Tibial artery (tissue), 4 donors: Measurements from ENCODE around the gene CYP19A1.

Source experiments
- DNase-seq, 2 donors: peaks; one replicate each; pipeline ENCODE4 v3.0.0-alpha.2; 2019
- H3K27ac ChIP-seq, 2 donors: fragments of 200-600 bp; sonication (generic) in 1 of 2; 1 replicate in 1 of 2; 2 replicates in 1 of 2; pipeline ENCODE4 v1.5.1; 2018 to 2019; ENCODE audit warnings: mild to moderate bottlenecking in 1 of 2
- H3K27me3 ChIP-seq, 2 donors: fragments of 200-600 bp; sonication (generic) in 1 of 2; one replicate each; pipeline versions ENCODE4 v1.5.1 to v1.6.0; 2016 to 2019
- H3K36me3 ChIP-seq, 3 donors: fragments of 200-600 bp; sonication (generic) in 2 of 3; one replicate each; pipeline ENCODE4 v1.5.1; 2016 to 2019; ENCODE audit warnings: mild to moderate bottlenecking in 2 of 3
- H3K4me1 ChIP-seq, 4 donors: fragments of 200-600 bp; sonication (generic) in 2 of 4; 1 replicate in 3 of 4; 2 replicates in 1 of 4; pipeline ENCODE4 v1.5.1; 2016 to 2019
- H3K4me3 ChIP-seq, 2 donors: fragments of 200-600 bp; sonication (generic) in 1 of 2; 1 replicate in 1 of 2; 2 replicates in 1 of 2; pipeline ENCODE4 v1.5.1; 2018 to 2019; ENCODE audit warnings: mild to moderate bottlenecking in 2 of 2
- H3K9me3 ChIP-seq, 3 donors: fragments of 200-600 bp; sonication (generic) in 1 of 3; one replicate each; pipeline ENCODE4 v1.5.1; 2016 to 2019
- intact Hi-C: fragments of 100-400 bp; cut with DNase I; formaldehyde crosslinking; loops from one replicate; pipeline ENCODE4 v1.15.0; 2023; ENCODE audit warnings: low total_unique reads
- TF ChIP-seq, protein P1 (sequence below), 2 experiments: fragments of 200-600 bp in 1 of 2; fragments of 450-650 bp in 1 of 2; IDR thresholded peaks; one replicate each; pipeline ENCODE4 v1.5.1; 2017 to 2019; ENCODE audit warnings: antibody characterized with exemption in 2 of 2, mild to moderate bottlenecking in 1 of 2, moderate library complexity in 1 of 2

CYP19A1 gene

DNA sequence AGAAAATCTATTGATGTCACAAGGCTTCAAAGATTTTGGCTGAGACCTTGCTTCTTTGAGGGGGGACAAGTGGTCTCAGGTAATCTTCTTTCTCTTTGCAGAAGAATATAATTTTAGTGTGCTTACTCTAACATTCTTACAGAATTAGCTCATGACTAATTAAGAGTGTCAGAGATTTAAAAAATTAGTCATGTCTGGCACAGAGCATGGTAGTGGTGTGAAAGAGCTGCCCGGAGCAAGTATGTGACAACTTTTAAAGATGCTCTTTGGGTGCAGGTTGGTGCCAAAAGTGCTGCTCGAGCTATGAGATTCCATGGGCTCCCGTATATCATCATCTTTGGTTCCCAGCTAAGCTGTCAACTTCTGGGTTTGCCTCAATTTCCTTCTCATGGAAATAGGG, 31.1 kb downstream of the CYP19A1 start:
- TF ChIP-seq, protein P1, sequence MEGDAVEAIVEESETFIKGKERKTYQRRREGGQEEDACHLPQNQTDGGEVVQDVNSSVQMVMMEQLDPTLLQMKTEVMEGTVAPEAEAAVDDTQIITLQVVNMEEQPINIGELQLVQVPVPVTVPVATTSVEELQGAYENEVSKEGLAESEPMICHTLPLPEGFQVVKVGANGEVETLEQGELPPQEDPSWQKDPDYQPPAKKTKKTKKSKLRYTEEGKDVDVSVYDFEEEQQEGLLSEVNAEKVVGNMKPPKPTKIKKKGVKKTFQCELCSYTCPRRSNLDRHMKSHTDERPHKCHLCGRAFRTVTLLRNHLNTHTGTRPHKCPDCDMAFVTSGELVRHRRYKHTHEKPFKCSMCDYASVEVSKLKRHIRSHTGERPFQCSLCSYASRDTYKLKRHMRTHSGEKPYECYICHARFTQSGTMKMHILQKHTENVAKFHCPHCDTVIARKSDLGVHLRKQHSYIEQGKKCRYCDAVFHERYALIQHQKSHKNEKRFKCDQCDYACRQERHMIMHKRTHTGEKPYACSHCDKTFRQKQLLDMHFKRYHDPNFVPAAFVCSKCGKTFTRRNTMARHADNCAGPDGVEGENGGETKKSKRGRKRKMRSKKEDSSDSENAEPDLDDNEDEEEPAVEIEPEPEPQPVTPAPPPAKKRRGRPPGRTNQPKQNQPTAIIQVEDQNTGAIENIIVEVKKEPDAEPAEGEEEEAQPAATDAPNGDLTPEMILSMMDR (IDR thresholded peaks at IDR 0.05): no peak
- H3K27me3 ChIP-seq: no peaks in the 10 kb centered on the region
- no peaks in the 10 kb centered on the region for H3K9me3 ChIP-seq
- no peak overlapping the region for H3K27ac ChIP-seq
- no peaks in the 10 kb centered on the region for H3K36me3 ChIP-seq
- peaks cover 0 to 30% (median under 1%) of the 10 kb centered on the region in 4 donors for H3K4me1 ChIP-seq
- H3K4me3 ChIP-seq: no peak overlapping the region
- intact Hi-C loops: no loop called here
- no peak for DNase-seq

DNA sequence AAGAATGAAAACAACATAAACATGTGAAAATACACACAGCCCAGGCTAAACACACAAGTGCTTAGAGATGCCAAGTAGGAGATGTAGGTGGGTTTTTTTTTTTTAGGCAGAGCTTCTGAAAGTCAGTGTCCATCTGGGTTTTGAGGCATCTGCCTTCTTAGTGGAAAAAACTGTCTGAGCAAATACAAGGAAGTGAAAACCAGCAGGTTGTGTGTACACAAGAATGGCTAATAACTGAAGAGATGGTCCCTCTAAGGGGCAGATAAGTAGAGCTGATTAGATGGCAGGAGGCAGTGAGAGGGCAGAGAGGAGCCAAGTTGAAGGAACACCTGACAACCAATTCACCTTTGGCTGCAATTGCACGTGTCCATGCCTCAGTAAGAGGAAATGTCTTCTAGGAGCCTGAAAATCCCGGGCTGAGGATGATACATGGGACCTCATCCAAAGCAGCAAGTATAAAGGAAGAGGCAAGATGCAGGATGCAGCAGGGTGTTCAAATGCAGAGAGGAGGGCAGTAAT, 34.9 kb downstream of the CYP19A1 start:
- Histone ChIP-seq H3K4me1 (peaks cover 0 to 17% (median 9%) of the 10 kb centered on the region in 4 donors), H3K27me3 (no peaks in the 10 kb centered on the region), H3K36me3 (no peaks in the 10 kb centered on the region), H3K27ac (no peak overlapping the region), H3K4me3 (no peak overlapping the region), H3K9me3 (no peaks in the 10 kb centered on the region)
- TF ChIP-seq, protein P1 (IDR thresholded peaks at IDR 0.05): no peak
- no peak for DNase-seq
- intact Hi-C loops: no loop called here

DNA sequence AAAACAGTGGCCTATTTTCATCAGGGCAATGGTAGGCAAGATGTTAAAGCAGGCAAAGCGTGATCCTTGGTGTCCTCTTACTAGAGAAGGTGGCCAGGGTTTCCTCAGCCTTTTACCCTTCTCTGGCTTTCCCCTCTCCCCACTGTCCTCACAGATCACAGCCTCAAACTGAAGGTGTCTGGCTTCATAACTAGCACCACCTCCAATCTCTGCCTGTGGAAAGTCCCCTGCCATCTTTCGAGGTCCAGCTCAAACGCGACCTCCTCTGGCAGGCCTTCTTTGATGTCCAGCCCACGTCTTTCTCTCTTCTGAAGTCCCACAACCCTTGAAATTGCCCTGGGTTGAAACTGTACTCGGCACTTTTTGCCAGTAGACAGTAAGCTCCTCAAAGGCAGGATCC, 35.9 kb downstream of the CYP19A1 start:
- Histone ChIP-seq H3K36me3 (no peaks in the 10 kb centered on the region), H3K4me1 (peaks cover 0 to 20% (median 12%) of the 10 kb centered on the region in 4 donors), H3K27me3 (no peaks in the 10 kb centered on the region), H3K4me3 (no peak overlapping the region), H3K27ac (no peak overlapping the region), H3K9me3 (no peaks in the 10 kb centered on the region)
- DNase-seq: no peak
- TF ChIP-seq, protein P1 (IDR thresholded peaks at IDR 0.05): no peak
- intact Hi-C loops: no loop called here

DNA sequence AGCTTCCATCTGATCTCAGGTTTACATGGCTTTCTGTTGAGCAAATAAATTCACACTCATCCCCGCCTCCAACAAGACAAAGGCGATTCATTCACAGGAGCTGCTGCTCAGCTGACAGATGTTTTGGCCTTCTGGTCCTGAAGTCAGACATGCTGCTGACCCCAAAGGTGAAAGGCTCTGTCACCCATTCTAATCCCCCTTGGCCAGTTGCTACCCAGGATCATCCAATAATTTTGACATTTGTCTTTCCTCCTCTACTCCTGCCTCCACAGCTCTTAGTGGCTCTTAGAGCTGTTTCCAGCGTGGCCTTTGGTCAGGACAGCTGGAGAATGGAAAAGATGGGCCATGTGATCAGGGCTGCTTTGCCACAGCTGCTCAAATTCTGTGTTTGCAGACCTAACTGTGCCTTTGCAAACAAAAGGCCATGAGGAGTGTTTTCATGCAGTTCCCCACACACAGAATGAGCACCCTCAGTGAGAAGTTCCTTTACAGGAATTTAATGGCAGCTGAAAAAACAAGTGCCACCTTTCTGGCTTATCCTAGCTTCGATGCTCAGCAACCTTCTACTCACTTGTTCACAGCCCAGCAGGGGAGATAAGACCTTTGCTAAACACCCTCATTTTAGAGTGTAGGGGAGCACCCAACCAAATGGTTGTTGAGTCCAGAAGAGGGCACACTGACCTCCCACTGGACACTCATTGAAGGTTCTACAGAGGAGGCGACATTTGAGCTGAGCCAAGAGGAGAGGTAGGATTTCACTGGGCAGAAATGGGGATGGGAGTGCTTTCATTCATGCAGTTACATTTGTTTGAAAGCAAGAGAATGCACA, 39.0 kb downstream of the CYP19A1 start:
- TF ChIP-seq, protein P1 (IDR thresholded peaks at IDR 0.05): no peak
- Histone ChIP-seq H3K9me3 (no peaks in the 10 kb centered on the region), H3K27ac (peak overlapping the region; percentile 17 to 69), H3K4me3 (no peak overlapping the region), H3K4me1 (peaks cover 0 to 20% (median 12%) of the 10 kb centered on the region in 4 donors), H3K27me3 (no peaks in the 10 kb centered on the region), H3K36me3 (no peaks in the 10 kb centered on the region)
- intact Hi-C loops: no loop called here
- no peak for DNase-seq

DNA sequence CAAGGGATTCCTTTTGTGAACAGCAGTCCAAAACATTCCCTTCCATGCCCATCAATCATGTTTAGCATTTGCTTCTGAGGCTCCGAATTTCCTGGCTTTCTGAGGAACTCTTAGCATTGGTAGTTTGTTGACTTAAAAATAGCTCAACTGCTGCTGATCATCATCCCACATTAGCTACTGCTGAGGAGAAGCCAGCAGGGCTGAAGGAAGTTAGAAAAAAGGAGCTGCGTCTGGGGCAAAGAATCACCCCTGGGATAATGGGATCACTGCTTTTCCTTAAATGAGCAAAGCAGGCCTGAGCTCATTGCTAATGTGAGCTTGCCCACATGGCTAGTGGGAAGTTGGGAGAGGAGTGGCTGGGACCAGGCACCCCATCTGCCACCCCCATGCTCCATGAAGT, 39.8 kb downstream of the CYP19A1 start:
- H3K9me3 ChIP-seq: no peaks in the 10 kb centered on the region
- H3K27me3 ChIP-seq: no peaks in the 10 kb centered on the region
- TF ChIP-seq, protein P1 (IDR thresholded peaks at IDR 0.05): no peak
- H3K4me3 ChIP-seq: no peak overlapping the region
- no peak for DNase-seq
- peak overlapping the region; percentile 17 to 69 for H3K27ac ChIP-seq
- no peaks in the 10 kb centered on the region for H3K36me3 ChIP-seq
- intact Hi-C loops: no loop called here
- H3K4me1 ChIP-seq: peaks cover 0 to 20% (median 12%) of the 10 kb centered on the region in 4 donors
